Prostate gland (tissue), 2 donors: ENCODE measurements around the gene CNST. TPM values are rescaled to one million over a fixed set of nuclear protein-coding genes. Genes with fewer than 3 reads are reported as not detected.

Source experiments
- DNase-seq: peaks from one replicate; pipeline ENCODE4 v3.0.0-alpha.2; 2019; ENCODE audit warnings: low spot score
- H3K27ac ChIP-seq, 2 donors: fragments of 200-600 bp; sonication (generic); 2 replicates each; pipeline ENCODE4 v1.5.1; 2017 to 2019
- H3K27me3 ChIP-seq: fragments of 200-600 bp; sonication (generic); replicated peaks from 2 replicates; pipeline ENCODE4 v1.5.1; 2019; ENCODE audit not compliant: insufficient read depth
- H3K36me3 ChIP-seq, 2 donors: fragments of 200-600 bp; sonication (generic); 1 replicate in 1 of 2; 2 replicates in 1 of 2; pipeline versions ENCODE4 v1.5.1 to v1.8.1; 2017 to 2019
- H3K4me1 ChIP-seq: fragments of 200-600 bp; sonication (generic); replicated peaks from 2 replicates; pipeline ENCODE4 v1.5.1; 2019
- H3K4me3 ChIP-seq, 2 donors: fragments of 200-600 bp; sonication (generic); 2 replicates each; pipeline ENCODE4 v1.5.1; 2017 to 2019
- H3K9me3 ChIP-seq: fragments of 200-600 bp; sonication (generic); 2 replicates; pipeline ENCODE4 v1.5.1; 2017
- POLR2A ChIP-seq: fragments of 450-650 bp; IDR thresholded peaks from one replicate; pipeline ENCODE4 v1.6.1; 2016; ENCODE audit warnings: antibody characterized with exemption, mild to moderate bottlenecking
- POLR2AphosphoS5 ChIP-seq: sonication (generic); formaldehyde crosslinking; IDR thresholded peaks from one replicate; pipeline ENCODE4 v1.6.1; 2017; ENCODE audit warnings: antibody characterized with exemption
- WGBS: methylation state at CpG from one replicate; pipeline ENCODE4 v1.1.5; 2018; 5-methylcytosine and 5-hydroxymethylcytosine counted together
- intact Hi-C: fragments of 100-400 bp; cut with DNase I; formaldehyde crosslinking; loops from one replicate; pipeline ENCODE4 v1.14.2; 2022
- total RNA-seq, 2 donors: library from RNA; depleted of rRNA; stranded (reverse); fragments of >200 nt; gene quantifications; one replicate each; pipeline ENCODE4 v1.1.0, GENCODE V29; 2016
- TF ChIP-seq, protein P1 (sequence below), 4 experiments: fragments of 200-600 bp in 2 of 4; fragments of 450-650 bp in 2 of 4; sonication (generic) in 2 of 4; IDR thresholded peaks; 1 replicate in 3 of 4; 2 replicates in 1 of 4; pipeline ENCODE4 v1.5.1; 2016 to 2019; ENCODE audit warnings: antibody characterized with exemption in 4 of 4, mild to moderate bottlenecking in 2 of 4, moderate library complexity in 2 of 4

CNST gene
- total RNA-seq, 2 donors from 2014 or later, result 19.4 to 52.6 TPM

DNA sequence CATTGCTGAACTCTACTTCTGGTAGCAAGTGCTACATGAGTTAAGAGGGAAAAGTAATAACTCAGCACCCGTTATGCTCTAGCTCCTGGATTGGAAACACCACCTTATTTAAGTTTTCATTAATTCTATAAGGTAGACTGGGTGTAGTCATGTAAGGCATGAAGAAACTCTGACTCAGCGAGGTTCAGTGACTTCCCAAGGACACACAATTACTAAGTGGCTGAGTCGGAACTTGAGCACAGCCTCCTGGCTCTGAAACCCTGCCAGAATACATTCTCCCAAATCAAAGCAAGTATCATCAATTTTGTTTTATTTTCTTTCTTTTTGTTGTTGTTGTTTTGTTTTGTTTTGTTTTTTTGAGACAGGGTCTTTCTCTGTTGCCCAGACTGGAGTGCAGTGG lies 128.9 kb downstream of the CNST start:
- no peak overlapping the region for H3K4me3 ChIP-seq
- intact Hi-C loops, result loop anchor here (5.0 kb wide), 1 partner anchor 188 kb away; the partner anchor contains the start of gene SMYD3
- no peaks in the 10 kb centered on the region for H3K4me1 ChIP-seq
- no peak for DNase-seq
- TF ChIP-seq POLR2AphosphoS5 (no peak), POLR2A (no peak)
- TF ChIP-seq, protein P1, sequence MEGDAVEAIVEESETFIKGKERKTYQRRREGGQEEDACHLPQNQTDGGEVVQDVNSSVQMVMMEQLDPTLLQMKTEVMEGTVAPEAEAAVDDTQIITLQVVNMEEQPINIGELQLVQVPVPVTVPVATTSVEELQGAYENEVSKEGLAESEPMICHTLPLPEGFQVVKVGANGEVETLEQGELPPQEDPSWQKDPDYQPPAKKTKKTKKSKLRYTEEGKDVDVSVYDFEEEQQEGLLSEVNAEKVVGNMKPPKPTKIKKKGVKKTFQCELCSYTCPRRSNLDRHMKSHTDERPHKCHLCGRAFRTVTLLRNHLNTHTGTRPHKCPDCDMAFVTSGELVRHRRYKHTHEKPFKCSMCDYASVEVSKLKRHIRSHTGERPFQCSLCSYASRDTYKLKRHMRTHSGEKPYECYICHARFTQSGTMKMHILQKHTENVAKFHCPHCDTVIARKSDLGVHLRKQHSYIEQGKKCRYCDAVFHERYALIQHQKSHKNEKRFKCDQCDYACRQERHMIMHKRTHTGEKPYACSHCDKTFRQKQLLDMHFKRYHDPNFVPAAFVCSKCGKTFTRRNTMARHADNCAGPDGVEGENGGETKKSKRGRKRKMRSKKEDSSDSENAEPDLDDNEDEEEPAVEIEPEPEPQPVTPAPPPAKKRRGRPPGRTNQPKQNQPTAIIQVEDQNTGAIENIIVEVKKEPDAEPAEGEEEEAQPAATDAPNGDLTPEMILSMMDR (IDR thresholded peaks at IDR 0.05), result no peak
- no peaks in the 10 kb centered on the region for H3K9me3 ChIP-seq
- H3K27ac ChIP-seq, result no peak overlapping the region
- 86% methylated on average over 3 of the region's 3 CpGs for WGBS
- H3K36me3 ChIP-seq, result no peaks in the 10 kb centered on the region
- no peaks in the 10 kb centered on the region for H3K27me3 ChIP-seq

DNA sequence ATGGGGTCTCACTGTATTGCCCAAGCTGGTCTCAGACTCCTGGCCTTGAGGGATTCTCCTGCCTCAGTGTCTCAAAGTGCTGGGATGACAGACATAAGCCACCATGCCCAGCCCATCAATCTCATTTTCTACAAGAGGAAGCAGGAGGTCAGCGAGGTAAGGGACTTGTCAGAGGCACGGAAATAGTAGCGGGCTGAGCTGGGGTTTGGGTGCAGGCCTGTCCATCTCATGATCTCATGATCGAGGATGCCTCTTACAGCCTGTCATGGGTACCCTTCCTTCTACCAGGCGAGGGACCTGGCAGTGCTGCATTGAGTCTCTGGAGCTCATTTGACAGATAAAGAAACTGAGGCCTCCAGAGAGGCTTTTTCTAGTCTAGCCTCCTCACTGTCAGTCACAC lies 129.4 kb downstream of the CNST start:
- DNase-seq, result no peak
- H3K36me3 ChIP-seq, result no peaks in the 10 kb centered on the region
- H3K4me1 ChIP-seq, result no peaks in the 10 kb centered on the region
- no peaks in the 10 kb centered on the region for H3K27me3 ChIP-seq
- TF ChIP-seq POLR2AphosphoS5 (no peak), POLR2A (no peak)
- TF ChIP-seq, protein P1 (IDR thresholded peaks at IDR 0.05), result no peak
- over 99% methylated on average over 5 of the region's 5 CpGs for WGBS
- H3K27ac ChIP-seq, result no peak overlapping the region
- H3K4me3 ChIP-seq, result no peak overlapping the region
- intact Hi-C loops, result loop anchor here (5.0 kb wide), 1 partner anchor 188 kb away; the partner anchor contains the start of gene SMYD3
- H3K9me3 ChIP-seq, result no peaks in the 10 kb centered on the region

DNA sequence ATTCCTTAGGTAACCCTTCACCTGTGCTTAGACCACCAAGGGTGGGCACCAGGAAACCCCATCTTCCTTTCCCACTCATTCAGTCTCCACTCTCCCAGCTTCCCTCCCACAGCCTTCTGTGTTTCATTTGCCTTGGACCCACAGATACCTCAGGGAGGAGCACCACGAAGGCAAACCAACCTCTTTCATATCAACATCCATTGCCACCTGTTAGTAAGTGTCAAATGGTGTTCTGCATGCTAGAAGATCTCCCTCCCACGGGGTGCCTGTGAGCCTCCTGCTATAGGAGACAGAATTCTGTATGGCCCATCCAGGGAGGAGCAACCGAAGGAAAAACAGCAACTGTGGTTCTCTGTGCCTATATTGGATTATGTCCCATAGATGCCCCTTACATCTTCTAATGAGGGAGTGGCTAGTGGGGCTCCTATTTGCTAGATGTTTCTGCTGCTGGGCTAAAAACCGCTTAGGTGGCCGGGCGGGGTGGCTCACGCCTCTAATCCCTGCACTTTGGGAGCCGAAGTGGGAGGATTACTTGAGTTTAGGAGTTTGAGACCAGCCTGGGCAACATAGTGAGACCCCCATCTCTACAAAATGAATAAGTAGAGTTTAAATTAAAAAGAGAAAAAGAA lies 132.3 kb downstream of the CNST start:
- H3K36me3 ChIP-seq, result no peaks in the 10 kb centered on the region
- TF ChIP-seq, protein P1 (IDR thresholded peaks at IDR 0.05), result no peak
- TF ChIP-seq POLR2AphosphoS5 (no peak), POLR2A (no peak)
- intact Hi-C loops, result loop anchor here (5.0 kb wide), 1 partner anchor 191 kb away; the partner anchor contains the start of gene SMYD3
- peak overlapping the region in 1 of 2 donors; percentile 18 for H3K4me3 ChIP-seq
- no peaks in the 10 kb centered on the region for H3K9me3 ChIP-seq
- DNase-seq, result no peak
- H3K4me1 ChIP-seq, result no peaks in the 10 kb centered on the region
- 81% methylated on average over 8 of the region's 8 CpGs for WGBS
- H3K27me3 ChIP-seq, result no peaks in the 10 kb centered on the region
- peak overlapping the region in 1 of 2 donors; percentile 30 for H3K27ac ChIP-seq

DNA sequence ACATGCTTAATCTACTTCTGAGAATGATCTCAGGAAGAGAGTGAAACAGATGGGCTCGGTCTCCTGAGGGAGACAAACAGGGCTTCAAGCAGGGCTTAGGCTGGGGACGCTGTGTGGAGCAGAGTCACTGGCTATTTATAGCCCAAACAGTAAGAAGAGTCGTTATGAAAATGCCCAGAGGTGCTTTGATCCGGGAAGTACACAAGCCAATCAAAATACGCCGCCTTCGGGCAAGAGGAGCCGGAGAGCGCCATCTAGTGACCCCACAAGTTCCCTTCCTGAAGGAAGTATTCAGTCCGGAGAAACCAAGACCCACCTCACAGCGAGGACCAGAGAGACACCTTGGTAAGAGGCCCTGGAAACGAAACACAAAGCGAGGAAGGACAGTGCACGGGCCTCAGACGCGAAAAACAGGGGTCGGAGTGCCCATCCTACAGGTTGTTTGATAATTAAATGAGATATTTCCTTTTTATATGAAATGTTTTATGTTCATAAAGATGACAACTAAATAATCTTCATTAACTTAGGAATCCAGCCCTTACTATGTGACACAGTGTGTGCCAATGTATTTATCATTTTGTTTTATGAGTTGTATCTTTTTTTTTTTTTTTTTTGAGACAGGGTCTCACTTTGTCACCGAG lies 133.0 kb downstream of the CNST start:
- TF ChIP-seq, protein P1 (IDR thresholded peaks at IDR 0.05), result peak; percentile 58 to 81 (median 78)
- TF ChIP-seq POLR2A (no peak), POLR2AphosphoS5 (peak; percentile 66)
- peak; percentile 84 for DNase-seq
- Histone ChIP-seq H3K27me3 (no peaks in the 10 kb centered on the region), H3K27ac (peak overlapping the region in 1 of 2 donors; percentile 30), H3K36me3 (no peaks in the 10 kb centered on the region), H3K4me3 (peak overlapping the region in 1 of 2 donors; percentile 18), H3K4me1 (no peaks in the 10 kb centered on the region), H3K9me3 (no peaks in the 10 kb centered on the region)
- 7% methylated on average over 18 of the region's 18 CpGs for WGBS
- intact Hi-C loops, result loop anchor here (5.0 kb wide), 1 partner anchor 192 kb away; the partner anchor contains the start of gene SMYD3
